ENCODE measurements around the gene CERS6. TPM values are rescaled to one million over a fixed set of nuclear protein-coding genes. Genes with fewer than 3 reads are reported as not detected.

The CERS6 gene
- total RNA-seq, 3 donors from 2014 or later: 36.4 to 46.4 (median 44.8) TPM

DNA sequence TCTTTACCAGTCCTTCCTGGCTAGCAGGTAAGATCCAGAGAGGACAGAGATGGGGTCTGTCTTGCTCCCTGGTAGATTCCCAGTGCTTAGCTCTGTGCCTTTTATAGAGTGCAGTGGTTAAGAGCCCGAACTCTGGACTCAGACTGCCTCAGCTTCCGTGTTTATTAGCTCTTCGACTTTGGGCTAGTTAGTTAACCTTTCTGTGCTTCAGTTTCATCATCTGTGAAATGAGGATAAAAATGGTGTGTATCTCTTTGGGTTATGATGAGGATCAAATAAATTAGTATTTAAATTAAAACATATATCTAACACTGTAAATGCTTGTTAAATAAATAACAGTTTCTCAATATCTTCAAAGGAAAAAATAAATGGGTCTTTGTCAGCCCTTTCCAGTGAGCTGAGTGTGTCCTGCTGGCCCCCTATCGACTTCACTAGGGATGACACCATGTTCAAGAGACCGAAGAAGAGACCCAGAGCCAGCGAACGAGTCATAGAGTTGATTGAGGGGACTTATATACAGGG is 38.2 kb downstream of the CERS6 start:
- Histone ChIP-seq H3K36me3 (no peaks in the 10 kb centered on the region), H3K27ac (no peak overlapping the region), H3K4me3 (no peak overlapping the region), H3K27me3 (no peaks in the 10 kb centered on the region), H3K4me1 (no peaks in the 10 kb centered on the region), H3K9me3 (no peaks in the 10 kb centered on the region)
- DNase-seq (ENCODE audit: low spot score in 2 of 2): no peak
- intact Hi-C loops (cut with DNase I; ENCODE audit: low total_unique reads): no loop called here
- TF ChIP-seq POLR2A (IDR thresholded peaks at IDR 0.05) (no peak), POLR2AphosphoS5 (IDR thresholded peaks at IDR 0.05) (no peak)
- TF ChIP-seq, protein P1, sequence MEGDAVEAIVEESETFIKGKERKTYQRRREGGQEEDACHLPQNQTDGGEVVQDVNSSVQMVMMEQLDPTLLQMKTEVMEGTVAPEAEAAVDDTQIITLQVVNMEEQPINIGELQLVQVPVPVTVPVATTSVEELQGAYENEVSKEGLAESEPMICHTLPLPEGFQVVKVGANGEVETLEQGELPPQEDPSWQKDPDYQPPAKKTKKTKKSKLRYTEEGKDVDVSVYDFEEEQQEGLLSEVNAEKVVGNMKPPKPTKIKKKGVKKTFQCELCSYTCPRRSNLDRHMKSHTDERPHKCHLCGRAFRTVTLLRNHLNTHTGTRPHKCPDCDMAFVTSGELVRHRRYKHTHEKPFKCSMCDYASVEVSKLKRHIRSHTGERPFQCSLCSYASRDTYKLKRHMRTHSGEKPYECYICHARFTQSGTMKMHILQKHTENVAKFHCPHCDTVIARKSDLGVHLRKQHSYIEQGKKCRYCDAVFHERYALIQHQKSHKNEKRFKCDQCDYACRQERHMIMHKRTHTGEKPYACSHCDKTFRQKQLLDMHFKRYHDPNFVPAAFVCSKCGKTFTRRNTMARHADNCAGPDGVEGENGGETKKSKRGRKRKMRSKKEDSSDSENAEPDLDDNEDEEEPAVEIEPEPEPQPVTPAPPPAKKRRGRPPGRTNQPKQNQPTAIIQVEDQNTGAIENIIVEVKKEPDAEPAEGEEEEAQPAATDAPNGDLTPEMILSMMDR (IDR thresholded peaks at IDR 0.05): no peak

DNA sequence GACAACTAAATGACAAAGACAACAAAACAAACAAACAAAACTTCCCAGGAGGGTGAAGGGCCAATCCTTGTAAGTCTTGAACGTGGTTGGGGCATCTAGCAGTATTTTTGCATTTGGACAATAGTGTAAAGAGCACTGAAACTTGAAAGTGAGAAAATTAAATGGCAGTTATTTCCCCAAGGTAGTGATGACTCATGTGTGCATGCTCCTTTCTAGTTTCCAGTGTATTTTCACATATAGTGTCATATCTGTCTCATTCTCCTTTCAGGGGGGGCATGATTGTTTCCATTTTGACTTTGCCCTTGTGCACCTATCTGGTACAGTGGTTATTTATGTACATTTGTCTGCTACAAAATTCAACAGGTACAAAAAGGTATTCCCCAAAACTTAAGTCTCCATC is 39.5 kb downstream of the CERS6 start:
- Histone ChIP-seq H3K4me1 (no peaks in the 10 kb centered on the region), H3K9me3 (no peaks in the 10 kb centered on the region), H3K27ac (no peak overlapping the region), H3K4me3 (no peak overlapping the region), H3K36me3 (no peaks in the 10 kb centered on the region), H3K27me3 (no peaks in the 10 kb centered on the region)
- intact Hi-C loops (cut with DNase I; ENCODE audit: low total_unique reads): no loop called here
- no peak for DNase-seq (ENCODE audit: low spot score in 2 of 2)
- TF ChIP-seq POLR2AphosphoS5 (IDR thresholded peaks at IDR 0.05): no peak
- TF ChIP-seq, protein P1 (IDR thresholded peaks at IDR 0.05): no peak
- TF ChIP-seq POLR2A (IDR thresholded peaks at IDR 0.05): no peak

DNA sequence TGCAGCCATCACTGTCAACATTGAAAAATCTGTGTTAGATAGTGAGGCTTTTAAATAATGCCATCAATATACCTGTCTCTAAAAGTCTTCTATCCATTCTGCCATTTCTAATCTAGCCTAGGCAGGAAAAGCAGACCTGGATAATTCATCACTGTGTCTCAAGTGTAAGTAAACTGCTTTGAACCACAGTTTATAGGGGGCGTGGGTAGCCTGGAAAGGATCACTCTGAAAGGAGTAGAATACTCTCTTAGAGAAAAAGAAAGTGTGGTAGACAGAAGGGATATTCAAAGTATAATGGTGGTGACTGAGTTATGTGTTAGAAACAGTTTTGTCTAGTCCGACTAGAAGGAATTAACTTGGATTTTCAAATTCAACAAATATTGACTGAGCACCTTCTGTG is 40.8 kb downstream of the CERS6 start:
- H3K9me3 ChIP-seq: no peaks in the 10 kb centered on the region
- no peak overlapping the region for H3K27ac ChIP-seq
- no peaks in the 10 kb centered on the region for H3K36me3 ChIP-seq
- no peaks in the 10 kb centered on the region for H3K27me3 ChIP-seq
- intact Hi-C loops (cut with DNase I; ENCODE audit: low total_unique reads): no loop called here
- DNase-seq (ENCODE audit: low spot score in 2 of 2): no peak
- no peak for TF ChIP-seq POLR2AphosphoS5 (IDR thresholded peaks at IDR 0.05)
- TF ChIP-seq, protein P1 (IDR thresholded peaks at IDR 0.05): no peak
- no peak for TF ChIP-seq POLR2A (IDR thresholded peaks at IDR 0.05)
- no peak overlapping the region for H3K4me3 ChIP-seq
- H3K4me1 ChIP-seq: no peaks in the 10 kb centered on the region

DNA sequence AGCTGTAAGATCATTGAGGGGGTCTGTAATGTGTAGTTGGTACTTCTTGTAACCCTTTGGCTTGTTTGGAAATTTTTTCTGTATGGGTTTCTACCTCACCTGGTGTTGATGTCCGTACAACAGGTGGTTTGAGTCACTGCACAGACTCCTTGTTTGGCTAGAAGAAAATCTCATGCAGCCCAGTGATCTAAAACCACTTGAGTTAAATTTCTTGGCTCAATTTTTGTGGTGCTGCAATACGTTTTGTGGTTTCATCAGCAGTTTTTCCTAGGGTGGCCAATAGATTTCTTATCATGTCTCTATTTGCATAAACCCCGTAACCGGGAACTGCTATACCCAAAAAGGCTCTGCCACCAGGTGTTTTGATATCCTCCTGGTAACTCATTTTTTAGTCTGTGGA is 43.4 kb downstream of the CERS6 start:
- Histone ChIP-seq H3K36me3 (no peaks in the 10 kb centered on the region), H3K9me3 (no peaks in the 10 kb centered on the region), H3K4me3 (no peak overlapping the region), H3K4me1 (no peaks in the 10 kb centered on the region), H3K27ac (no peak overlapping the region), H3K27me3 (no peaks in the 10 kb centered on the region)
- no peak for DNase-seq (ENCODE audit: low spot score in 2 of 2)
- no peak for TF ChIP-seq POLR2A (IDR thresholded peaks at IDR 0.05)
- no peak for TF ChIP-seq POLR2AphosphoS5 (IDR thresholded peaks at IDR 0.05)
- intact Hi-C loops (cut with DNase I; ENCODE audit: low total_unique reads): no loop called here

DNA sequence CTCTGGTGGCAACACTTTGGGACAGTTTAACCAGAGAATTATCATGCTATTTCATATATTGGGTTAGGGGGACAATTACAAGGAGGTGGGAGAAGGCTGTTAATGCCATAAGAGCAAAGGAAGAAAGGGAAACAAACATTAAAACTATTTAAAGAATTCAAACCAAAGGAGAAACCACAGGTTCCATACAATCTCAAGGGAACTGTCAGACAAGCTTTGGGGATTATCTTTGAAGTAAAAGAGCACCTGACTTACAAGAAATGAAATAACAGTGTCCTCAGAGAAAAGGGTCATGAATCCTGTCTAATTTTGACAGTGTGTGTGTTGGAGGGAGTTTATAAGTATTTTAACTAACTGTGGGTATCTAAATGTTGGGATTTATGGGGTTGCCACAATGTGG is 44.4 kb downstream of the CERS6 start:
- Histone ChIP-seq H3K27me3 (no peaks in the 10 kb centered on the region), H3K27ac (no peak overlapping the region), H3K9me3 (no peaks in the 10 kb centered on the region), H3K36me3 (no peaks in the 10 kb centered on the region), H3K4me3 (no peak overlapping the region), H3K4me1 (no peaks in the 10 kb centered on the region)
- intact Hi-C loops (cut with DNase I; ENCODE audit: low total_unique reads): no loop called here
- no peak for DNase-seq (ENCODE audit: low spot score in 2 of 2)
- TF ChIP-seq POLR2AphosphoS5 (IDR thresholded peaks at IDR 0.05): no peak
- TF ChIP-seq, protein P1 (IDR thresholded peaks at IDR 0.05): no peak
- TF ChIP-seq POLR2A (IDR thresholded peaks at IDR 0.05): no peak

Data from breast epithelium (tissue), 4 donors.